MV-4-11 (cell line): ENCODE data around the gene HLA-E.
"Not testable (repeated sequence)": the region's sequence is repeated elsewhere in the genome, so short reads cannot be mapped to it uniquely, and the experiment has no call there.

Source experiments
- DNase-seq: peaks from one replicate; lab custom pipeline; 2025; lab: John Stamatoyannopoulos, UW

HLA-E gene

DNA sequence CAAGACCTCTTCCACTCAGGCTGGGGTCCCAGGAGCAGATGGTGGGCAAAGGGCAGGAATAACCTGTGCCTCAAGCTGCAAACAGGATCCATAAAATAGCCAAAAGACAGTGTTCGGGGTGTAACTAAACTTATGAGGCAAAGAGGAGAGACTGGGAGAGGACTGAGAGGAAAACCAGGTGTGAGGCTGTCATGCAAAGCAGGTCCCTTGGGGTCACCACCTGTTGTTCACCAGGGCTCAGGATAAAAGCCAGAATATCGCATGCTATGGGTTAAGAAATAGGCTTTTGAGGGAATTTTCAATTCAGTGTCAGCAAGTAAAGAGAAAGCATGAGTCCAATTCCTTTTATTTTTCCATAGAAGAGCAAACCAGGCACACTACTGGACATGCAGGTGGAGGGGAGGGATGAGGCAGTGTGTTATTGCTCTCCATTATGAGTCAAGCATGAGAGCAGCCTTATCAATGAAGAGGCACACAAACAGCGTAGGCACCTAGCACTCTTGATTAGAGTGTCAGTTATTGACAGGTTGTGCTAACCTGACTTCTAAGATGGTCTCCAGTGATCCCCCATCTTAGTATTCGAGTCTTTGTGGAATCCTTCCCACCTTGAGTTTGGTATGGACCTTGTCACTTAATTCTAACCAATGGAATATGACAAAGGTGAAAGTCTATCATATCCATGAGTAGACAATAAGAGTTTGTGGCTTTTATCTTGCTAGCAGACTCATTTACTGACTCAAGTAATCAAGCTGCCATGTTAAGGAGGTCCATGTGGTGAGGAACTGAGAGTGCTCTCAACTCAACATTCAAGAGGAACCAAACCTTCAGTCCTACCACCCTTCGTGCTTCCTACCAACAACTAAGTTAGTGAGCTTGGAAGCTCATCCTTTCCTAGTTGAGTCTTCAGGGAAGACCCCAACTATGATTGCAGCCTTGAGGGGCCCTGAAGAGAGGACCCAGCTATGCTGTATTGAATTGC, 18.8 kb downstream of the HLA-E start:
- peak; percentile 89 for DNase-seq

DNA sequence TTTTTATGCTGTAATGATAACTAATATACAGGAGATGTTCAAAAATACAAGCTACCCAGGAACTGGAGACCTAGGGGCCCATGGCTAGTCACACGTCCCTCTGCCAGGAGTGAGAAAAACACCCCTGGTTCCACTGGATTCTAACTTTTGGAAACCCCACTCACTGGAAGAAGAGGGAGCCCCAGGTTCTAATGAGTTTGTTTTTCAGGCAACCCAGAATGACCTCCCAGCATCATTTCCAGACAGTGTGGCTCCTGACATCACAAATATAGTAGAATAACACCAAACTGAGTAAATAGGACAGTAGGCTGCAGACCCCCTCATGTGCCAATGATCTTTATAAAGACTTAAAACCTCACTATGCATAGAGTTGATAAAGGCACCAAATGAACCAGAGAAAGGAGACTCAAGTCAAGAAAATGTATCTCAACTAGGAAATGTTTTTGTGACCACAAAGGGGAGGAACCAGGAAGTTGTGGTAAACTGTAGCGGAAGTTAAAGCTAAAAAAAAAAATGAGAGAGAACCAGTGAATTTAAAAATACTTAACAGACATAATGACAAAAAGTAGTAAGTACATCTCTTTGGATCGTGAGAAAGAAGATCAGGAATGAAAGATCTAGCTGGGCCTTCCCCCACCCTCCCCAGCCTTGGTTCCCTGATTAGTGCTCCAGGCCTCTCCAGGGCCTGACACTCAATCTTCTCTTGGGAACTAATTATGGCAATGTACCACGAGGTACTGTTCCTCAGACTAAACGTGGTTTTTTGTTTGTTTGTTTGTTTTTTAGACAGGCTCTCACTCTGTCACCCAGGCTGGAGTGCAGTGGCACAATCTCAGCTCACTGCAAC, 19.8 kb downstream of the HLA-E start:
- DNase-seq = peak; percentile 93

DNA sequence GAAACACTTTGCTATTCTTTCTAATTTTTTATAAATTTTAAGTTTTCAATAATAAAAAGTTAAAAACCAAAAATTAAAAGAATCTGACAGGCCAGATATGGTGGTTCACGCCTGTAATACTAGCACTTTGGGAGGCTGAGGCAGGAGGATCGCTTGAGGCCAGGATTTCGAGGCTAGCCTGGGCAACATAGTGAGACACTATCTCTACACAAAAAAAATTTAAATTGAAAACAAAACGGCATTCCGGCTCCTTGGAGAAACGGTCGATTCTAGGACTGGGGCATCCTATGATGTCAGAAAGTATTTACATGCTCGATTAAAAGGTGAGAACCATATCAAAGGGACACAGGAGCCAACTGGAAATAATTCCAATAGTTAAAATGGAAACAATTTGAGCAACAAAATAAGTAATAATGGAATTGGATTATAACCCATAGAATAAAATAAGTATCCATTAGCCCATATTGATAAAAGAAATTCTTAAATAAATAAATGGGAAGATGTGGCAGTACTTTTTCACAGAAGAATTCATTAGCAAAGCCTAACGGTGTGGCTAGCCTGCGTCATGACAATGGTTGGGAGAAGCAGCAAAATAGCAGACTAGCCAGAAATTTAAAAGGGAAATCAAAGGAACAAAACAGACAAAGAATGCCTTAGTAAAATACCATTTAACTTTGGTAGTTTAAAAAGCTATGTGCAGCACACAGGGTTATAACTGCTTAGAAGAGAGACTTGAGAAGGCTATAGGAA, 21.3 kb downstream of the HLA-E start:
- DNase-seq = no peak

DNA sequence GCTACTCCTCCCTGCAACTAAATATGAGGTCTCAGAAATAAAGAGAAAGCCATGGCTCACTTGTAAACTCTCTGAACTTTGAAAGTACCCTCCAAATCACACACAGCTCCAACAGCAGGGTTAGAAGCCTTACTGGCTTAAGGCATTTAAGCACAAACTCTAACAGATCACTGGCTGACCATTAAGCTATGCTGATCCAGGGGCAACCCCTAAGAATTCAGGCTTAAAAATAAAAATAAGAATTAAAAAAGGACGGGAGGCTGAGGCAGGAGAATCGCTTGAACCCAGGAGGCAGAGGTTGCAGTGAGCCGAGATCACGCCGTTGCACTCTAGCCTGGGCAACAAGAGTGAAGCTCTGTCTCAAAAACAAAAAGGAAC, 21.8 kb downstream of the HLA-E start:
- no peak for DNase-seq

DNA sequence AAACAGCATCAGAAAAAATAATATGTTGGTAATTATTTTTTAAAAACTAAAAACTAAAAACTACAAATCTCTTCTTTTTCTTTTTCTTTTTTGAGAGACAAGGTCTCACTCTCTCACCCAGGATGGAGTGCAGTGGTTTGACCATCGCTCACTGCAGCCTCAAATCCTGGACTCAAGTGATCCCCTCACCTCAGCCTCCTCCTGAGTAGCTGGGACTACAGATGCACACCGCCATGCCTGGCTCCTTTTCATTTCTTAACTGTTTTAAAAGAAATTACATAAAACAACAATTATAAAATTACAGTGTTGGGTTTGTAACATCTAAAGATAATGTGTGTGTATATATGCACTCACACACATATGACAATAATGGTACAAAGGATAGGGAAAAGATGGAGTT, 24.1 kb downstream of the HLA-E start:
- DNase-seq = no peak

DNA sequence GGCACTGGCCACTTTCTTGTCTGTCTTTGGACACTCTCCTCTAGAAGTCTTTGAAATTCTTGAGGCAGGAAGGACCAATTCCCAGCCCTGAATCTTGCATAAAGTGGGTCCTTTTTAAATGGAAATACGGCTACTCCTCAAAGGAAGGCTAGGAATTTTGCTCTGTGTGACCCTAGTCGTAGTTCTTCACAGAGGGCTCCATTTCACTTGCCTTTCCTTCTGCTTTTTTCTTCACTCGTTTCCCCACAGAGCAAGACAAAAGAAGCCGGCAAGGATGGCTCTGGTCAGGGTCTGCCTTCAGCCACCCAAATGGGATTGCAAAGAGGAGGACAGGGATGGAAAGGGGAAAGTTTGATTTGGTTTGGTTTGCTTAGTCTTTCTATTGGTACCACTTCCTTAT, 25.8 kb downstream of the HLA-E start:
- no peak for DNase-seq

DNA sequence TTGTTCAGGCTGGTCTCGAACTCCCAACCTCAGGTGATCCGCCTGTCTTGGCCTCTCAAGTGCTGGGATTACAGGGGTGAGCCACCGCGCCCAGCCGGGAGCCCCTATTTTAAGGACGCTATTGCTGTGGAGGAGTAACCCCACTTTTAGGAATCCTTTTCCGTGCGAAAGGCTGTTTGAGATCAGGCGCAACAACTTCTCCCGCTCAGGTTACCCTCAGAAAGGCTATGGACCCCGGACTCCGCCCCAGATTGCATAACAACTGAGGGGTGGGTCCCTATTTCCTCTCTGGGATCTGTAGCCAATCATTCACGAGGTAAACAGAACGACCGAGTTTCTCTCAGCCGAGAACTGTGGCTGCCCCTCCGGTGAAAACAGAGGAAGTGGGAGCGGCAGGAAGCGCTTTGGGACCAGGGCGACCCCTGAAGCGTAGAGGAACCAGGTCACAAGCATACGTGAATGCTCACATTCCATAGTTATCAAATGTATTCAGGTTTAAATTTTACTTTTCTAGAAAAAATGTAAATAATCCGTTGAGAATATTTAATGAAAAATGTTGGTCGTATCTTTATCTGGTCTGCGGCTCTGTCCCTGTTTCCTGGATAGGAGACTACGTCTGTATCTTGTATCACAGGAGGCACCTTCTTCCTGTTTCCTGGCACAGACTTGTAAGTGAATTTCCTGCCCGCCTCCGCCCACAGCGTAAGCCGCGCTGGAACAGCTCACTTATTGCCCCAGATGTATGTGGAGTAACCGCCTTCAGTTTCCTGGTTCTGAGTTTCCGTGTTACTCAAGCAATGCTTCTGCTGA, 26.8 kb downstream of the HLA-E start:
- DNase-seq = peak; percentile 100

DNA sequence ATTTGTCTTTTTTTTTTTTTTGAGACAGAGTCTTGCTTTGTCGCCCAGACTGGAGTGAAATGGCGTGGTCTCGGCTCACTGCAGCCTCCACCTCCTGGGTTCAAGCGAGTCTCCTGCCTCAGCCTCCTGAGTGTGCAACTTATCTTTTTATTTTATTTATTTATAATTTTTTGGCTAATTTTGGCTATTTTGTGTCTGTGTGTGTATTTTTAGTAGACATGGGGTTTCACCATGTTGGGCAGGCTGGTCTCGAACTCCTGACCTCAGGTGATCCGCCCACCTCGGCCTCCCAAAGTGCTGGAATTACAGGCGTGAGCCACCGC, 27.4 kb downstream of the HLA-E start:
- DNase-seq = not testable (repeated sequence)

DNA sequence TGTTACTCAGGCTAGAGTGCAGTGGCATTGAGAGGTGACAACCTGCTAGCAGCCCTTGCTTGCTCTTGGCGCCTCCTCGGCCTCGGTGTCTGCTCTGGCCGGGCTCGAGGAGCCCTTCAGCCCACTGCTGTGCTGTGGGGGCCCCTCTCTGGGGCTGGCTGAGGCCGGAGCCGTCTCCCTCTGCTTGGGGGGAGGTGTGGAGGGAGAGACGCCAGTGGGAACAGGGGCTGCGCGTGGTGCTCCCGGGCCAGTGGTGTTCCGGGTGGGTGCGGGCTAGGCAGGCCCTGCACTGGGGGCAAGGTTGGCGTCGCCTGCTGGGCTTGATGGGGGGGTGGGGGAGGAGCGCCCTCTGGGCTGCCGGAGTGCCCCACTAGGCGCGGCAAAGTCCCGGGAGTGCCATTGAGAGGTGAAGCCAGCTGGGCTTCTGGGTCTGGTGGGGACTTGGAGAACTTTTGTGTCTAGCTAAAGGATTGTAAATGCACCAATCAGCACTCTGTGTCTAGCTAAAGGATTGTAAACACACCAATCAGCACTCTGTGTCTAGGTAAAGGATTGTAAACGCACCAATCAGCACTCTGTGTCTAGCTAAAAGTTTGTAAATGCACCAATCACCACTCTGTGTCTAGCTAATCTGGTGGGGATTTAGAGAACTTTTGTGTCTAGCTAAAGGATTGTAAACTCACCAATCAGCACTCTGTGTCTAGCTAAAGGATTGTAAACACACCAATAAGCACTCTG, 28.6 kb downstream of the HLA-E start:
- DNase-seq = not testable (repeated sequence)

DNA sequence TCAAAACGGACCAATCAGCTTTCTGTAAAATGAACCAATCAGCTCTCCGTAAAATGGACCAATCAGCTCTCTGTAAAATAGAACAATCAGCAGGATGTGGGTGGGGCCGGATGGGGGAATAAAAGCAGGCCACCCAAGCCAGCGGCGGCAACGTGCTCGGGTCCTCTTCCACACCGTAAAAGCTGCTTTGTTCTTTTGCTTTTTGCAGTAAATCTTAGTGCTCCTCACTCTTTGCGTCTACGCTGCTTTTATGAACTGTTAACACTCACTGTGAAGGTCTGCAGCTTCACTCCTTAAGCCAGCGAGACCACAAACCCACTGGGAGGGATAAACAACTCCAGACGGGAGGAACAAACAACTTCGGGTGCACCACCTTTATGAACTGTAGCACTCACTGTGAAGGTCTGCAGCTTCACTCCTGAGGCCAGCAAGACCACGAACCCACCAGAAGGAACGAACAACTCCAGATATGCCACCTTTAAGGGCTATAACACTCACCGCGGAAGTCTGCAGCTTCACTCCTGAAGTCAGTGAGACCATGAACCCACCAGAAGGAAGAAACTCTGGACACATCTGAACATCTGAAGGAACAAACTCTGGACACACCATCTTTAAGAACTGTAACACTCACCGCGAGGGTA, 29.3 kb downstream of the HLA-E start:
- DNase-seq = not testable (repeated sequence)

DNA sequence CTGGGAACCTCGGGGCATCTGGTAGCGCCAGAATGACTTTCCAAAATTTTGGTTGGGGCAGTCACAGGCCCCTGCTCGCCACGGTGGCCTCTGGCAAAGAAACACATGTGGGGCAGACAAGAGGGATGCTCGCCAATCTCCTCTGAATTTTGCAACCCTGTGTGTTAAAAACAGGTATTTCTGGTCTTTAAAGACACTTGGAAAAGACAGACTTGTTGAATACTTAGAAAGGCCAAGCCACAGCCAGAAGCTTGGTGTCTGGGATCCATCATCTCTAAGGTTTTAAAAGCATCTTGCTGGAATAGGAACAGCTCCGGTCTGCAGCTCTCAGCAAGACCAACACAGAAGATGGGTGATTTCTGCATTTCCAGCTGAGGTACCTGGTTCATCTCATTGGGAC, 31.2 kb downstream of the HLA-E start:
- no peak for DNase-seq

DNA sequence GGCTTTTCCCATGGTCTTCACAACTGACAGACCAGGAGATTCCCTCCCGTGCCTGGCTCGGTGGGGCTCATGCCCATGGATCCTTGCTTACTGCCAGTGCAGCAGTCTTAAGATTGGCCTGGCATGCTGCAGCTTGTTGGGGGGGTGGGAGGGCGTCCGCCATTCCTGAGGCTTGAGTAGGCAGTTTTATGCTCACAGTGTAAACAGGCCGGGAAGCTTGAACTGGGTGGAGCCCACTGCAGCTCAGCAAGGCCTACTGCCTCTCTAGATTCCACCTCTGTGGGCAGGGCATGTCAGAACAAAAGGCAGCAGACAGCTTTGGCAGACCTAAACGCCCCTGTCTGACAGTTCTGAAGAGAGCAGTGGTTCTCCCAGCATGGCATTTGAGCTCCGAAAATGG, 31.8 kb downstream of the HLA-E start:
- not testable (repeated sequence) for DNase-seq

DNA sequence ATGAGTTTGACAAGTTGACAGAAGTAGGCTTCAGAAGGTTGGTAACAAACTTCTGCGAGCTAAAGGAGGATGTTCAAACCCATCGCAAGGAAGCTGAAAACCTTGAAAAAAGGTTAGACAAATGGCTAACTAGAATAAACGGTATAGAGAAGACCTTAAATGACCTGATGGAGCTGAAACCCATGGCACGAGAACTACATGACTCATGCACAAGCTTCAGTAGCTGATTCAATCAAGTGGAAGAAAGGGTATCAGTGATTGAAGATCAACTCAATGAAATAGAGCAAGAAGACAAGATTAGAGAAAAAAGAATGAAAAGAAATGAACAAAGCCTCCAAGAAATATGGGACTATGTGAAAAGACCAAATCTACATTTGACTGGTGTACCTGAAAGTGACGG, 32.6 kb downstream of the HLA-E start:
- not testable (repeated sequence) for DNase-seq

DNA sequence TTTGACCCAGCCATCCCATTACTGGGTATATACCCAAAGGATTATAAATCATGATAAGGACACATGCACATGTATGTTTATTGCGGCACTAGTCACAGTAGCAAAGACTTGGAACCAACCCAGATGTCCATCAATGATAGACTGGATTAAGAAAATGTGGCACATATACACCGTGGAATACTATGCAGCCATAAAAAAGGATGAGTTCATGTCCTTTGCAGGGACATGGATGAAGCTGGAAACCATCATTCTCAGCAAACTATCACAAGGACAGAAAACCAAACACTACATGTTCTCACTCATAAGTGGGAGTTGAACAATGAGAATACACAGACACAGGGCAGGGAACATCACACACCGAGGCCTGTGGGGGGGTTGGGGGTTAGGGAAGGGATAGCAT, 37.1 kb downstream of the HLA-E start:
- DNase-seq = not testable (repeated sequence)

DNA sequence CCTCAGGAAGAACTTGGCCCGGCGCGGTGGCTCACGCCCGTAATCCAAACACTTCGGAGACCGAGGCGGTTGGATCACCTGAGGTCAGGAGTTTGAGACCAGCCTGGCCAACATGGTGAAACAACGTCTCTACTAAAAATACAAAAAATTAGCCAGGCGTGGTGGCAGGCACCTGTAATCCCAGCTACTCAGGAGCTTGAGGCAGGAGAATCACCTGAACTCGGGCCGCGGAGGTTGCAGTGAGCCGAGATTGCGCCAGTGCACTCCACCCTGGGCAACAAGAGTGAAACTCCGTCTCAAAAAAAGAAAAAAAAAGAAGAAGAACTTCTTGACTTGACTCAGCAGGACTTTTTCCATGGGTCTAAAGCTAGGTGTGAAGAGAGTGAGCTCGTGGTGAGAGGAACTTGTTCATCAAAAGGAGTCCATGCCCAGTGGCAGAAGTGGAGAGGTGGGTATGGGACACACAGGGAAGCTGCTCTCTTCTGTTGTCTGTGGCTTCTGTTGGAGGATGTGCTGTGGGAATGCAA, 40.1 kb downstream of the HLA-E start:
- DNase-seq = peak; percentile 53

DNA sequence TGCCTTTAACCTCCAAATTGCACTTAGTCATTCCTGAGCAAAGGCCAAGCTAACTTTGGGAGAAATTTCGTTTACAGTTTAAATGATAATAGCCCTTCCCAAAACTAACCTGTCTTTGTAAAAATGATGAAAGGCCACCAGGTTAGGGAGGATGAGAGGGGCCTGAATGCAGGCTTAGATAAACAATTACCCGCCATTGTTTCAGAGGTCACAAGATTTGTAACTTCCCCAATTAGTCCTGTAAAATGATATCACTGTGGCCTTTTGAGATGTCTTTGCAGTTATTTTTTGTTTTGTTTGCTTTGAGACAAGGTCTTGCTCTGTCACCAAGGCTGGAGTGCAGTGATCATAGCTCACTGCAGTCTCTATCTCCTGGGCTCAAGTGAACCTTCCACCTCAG, 40.7 kb downstream of the HLA-E start:
- peak; percentile 45 for DNase-seq

DNA sequence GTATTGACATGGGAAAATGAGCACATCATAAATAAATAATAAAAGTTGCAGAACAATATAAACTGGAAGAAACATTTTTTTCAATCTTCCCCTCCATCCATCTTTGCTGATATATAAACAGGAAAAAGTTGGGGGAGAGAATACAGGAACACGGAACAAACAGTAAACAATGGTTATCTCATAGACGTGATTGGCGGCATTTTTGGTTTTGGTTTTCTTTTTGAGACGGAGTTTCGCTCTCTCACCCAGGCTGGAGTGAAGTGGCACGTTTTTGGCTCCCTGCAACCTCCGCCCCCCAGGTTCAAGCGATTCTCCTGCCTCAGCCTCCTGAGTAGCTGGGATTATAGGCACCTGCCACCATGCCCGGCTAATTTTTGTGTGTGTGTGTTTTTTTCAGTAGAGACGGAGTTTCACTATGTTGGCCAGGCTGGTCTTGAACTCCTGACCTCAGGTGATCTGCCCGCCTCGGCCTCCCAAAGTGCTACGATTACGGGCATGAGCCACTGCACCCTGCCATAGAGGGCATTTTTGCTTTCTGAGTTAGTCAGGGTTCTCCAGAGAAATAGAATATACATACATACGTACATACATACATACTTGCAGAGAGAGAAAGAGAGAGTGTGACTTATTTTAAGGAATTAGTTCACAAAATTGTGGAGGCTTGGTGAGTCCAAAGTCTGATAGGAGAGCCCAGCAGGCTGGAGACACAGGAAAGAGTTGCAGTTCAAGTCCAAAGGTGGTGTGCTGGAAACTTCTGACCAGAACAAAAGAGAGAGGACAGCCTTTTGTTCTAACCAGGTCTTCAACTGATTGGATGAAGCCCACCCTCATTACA, 44.4 kb downstream of the HLA-E start:
- DNase-seq = no peak

DNA sequence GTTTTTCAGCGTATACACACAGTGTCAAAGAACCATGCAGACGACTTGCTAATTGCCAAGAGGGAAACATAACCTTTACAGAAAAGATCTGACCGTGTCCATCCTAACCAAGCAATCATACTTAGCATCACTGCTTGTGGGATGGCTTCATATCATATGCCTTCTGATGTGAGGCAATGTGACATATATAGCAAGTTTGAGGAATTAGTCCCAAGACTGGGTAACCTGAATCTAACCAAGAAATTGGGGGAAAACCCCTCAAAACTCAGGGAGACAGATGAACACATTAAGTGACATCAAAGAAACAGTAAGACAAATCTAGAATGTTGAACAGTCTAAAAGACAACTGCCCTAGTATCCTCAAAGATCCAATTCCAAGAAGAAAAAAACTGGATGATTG, 48.6 kb downstream of the HLA-E start:
- no peak for DNase-seq
